Measurements from ENCODE around the gene ARHGAP24. TPM values are rescaled to one million over a fixed set of nuclear protein-coding genes. Genes with fewer than 3 reads are reported as not detected.

ARHGAP24 gene
- total RNA-seq, 1 experiment from 2014 or later: 17.4 TPM

- BruUV-seq (replicated peaks): no TSS peak
- DNase-seq (ENCODE audit: low read depth, low spot score) (no peak), ATAC-seq (no peak)
- Histone ChIP-seq H3K4me3 (ENCODE audit: low read depth in 2 of 2, low read length in 2 of 2) (no peak overlapping the region), H3K9me3 (ENCODE audit: control insufficient read depth, insufficient read depth, low read depth, low read length) (no peaks in the 10 kb centered on the region), H3K36me3 (ENCODE audit: control insufficient read depth, insufficient read depth, low read length) (no peaks in the 10 kb centered on the region), H3K4me1 (ENCODE audit: control insufficient read depth, insufficient read depth, low read length) (no peaks in the 10 kb centered on the region; the same call in 1 of the 2 replicates), H3K27ac (ENCODE audit: low read length) (no peak overlapping the region), H3K27me3 (ENCODE audit: control insufficient read depth, insufficient read depth, low read length) (no peaks in the 10 kb centered on the region)
- ChIA-PET CTCF (no interaction called here), POLR2A (no interaction called here)
- TF ChIP-seq, protein P1, sequence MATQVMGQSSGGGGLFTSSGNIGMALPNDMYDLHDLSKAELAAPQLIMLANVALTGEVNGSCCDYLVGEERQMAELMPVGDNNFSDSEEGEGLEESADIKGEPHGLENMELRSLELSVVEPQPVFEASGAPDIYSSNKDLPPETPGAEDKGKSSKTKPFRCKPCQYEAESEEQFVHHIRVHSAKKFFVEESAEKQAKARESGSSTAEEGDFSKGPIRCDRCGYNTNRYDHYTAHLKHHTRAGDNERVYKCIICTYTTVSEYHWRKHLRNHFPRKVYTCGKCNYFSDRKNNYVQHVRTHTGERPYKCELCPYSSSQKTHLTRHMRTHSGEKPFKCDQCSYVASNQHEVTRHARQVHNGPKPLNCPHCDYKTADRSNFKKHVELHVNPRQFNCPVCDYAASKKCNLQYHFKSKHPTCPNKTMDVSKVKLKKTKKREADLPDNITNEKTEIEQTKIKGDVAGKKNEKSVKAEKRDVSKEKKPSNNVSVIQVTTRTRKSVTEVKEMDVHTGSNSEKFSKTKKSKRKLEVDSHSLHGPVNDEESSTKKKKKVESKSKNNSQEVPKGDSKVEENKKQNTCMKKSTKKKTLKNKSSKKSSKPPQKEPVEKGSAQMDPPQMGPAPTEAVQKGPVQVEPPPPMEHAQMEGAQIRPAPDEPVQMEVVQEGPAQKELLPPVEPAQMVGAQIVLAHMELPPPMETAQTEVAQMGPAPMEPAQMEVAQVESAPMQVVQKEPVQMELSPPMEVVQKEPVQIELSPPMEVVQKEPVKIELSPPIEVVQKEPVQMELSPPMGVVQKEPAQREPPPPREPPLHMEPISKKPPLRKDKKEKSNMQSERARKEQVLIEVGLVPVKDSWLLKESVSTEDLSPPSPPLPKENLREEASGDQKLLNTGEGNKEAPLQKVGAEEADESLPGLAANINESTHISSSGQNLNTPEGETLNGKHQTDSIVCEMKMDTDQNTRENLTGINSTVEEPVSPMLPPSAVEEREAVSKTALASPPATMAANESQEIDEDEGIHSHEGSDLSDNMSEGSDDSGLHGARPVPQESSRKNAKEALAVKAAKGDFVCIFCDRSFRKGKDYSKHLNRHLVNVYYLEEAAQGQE (IDR thresholded peaks at IDR 0.05; ENCODE audit: insufficient read depth in 1 of 2, low read depth in 2 of 2, low read length in 1 of 2): no peak
- TF ChIP-seq SIN3A (IDR thresholded peaks at IDR 0.05; ENCODE audit: borderline replicate concordance, insufficient read depth, low read depth, low read length) (no peak), TCF7L2 (IDR thresholded peaks at IDR 0.05; ENCODE audit: low read depth, low read length) (no peak), POLR2AphosphoS5 (IDR thresholded peaks at IDR 0.05; ENCODE audit: low read depth, low read length) (no peak)
- TF ChIP-seq, protein P2, sequence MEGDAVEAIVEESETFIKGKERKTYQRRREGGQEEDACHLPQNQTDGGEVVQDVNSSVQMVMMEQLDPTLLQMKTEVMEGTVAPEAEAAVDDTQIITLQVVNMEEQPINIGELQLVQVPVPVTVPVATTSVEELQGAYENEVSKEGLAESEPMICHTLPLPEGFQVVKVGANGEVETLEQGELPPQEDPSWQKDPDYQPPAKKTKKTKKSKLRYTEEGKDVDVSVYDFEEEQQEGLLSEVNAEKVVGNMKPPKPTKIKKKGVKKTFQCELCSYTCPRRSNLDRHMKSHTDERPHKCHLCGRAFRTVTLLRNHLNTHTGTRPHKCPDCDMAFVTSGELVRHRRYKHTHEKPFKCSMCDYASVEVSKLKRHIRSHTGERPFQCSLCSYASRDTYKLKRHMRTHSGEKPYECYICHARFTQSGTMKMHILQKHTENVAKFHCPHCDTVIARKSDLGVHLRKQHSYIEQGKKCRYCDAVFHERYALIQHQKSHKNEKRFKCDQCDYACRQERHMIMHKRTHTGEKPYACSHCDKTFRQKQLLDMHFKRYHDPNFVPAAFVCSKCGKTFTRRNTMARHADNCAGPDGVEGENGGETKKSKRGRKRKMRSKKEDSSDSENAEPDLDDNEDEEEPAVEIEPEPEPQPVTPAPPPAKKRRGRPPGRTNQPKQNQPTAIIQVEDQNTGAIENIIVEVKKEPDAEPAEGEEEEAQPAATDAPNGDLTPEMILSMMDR (IDR thresholded peaks at IDR 0.05): no peak
- in situ Hi-C loops (cut with HindIII; ENCODE audit: low pct_unique_long_range_greater_than_20kb, low sequenced_read_pairs): no loop called here
- intact Hi-C loops (cut with micrococcal nuclease; ENCODE audit: unreplicated experiment): no loop called here
Measured at GRCh38 chr4:85790582-85790981, 315.6 kb downstream of the ARHGAP24 start.

GRCh38 chr4:85792376-85793232, 317.7 kb downstream of the ARHGAP24 start:
- TF ChIP-seq, protein P1 (IDR thresholded peaks at IDR 0.05; ENCODE audit: insufficient read depth in 1 of 2, low read depth in 2 of 2, low read length in 1 of 2): no peak
- TF ChIP-seq, protein P2 (IDR thresholded peaks at IDR 0.05): no peak
- TF ChIP-seq TCF7L2 (IDR thresholded peaks at IDR 0.05; ENCODE audit: low read depth, low read length) (no peak), POLR2AphosphoS5 (IDR thresholded peaks at IDR 0.05; ENCODE audit: low read depth, low read length) (no peak), SIN3A (IDR thresholded peaks at IDR 0.05; ENCODE audit: borderline replicate concordance, insufficient read depth, low read depth, low read length) (no peak)
- Histone ChIP-seq H3K36me3 (ENCODE audit: control insufficient read depth, insufficient read depth, low read length) (no peaks in the 10 kb centered on the region), H3K4me1 (ENCODE audit: control insufficient read depth, insufficient read depth, low read length) (no peaks in the 10 kb centered on the region), H3K9me3 (ENCODE audit: control insufficient read depth, insufficient read depth, low read depth, low read length) (no peaks in the 10 kb centered on the region), H3K4me3 (ENCODE audit: low read depth in 2 of 2, low read length in 2 of 2) (no peak overlapping the region), H3K27ac (ENCODE audit: low read length) (no peak overlapping the region), H3K27me3 (ENCODE audit: control insufficient read depth, insufficient read depth, low read length) (no peaks in the 10 kb centered on the region)
- ChIA-PET POLR2A (no interaction called here), CTCF (no interaction called here)
- ATAC-seq: no peak
- in situ Hi-C loops (cut with HindIII; ENCODE audit: low pct_unique_long_range_greater_than_20kb, low sequenced_read_pairs): no loop called here
- intact Hi-C loops (cut with micrococcal nuclease; ENCODE audit: unreplicated experiment): no loop called here
- BruUV-seq (replicated peaks): no TSS peak
- no peak for DNase-seq (ENCODE audit: low read depth, low spot score)
